Measurements from ENCODE around the gene FBH1. TPM values are rescaled to one million over a fixed set of nuclear protein-coding genes. Genes with fewer than 3 reads are reported as not detected.

Gene FBH1
- total and polyA plus RNA-seq, 10 of the 15 experiments (the other 5 are each of a cell fraction or from before 2014, with no cell fraction given): 6.1 to 67.6 (median 47.2) TPM

DNA sequence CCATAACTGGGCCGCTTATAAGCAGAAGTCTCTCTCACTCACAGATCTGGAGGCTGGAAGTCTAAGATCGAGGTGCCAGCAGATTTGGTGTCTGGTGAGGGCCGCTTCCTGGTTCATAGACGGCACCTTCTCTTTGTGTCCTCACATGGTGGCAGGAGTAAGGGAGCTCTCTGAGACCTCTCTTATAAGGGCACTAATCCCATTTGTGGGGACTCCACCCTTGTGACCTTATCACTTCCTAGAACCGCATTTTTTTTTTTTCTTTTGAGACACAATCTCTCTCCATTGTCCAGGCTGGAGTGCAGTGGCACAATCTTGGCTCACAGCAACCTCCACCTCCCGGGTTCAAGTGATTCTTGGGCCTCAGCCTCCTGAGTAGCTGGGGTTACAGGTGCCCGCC lies 8.1 kb downstream of the FBH1 start (continued):
- no peak for TF ChIP-seq ZNF24 (IDR thresholded peaks at IDR 0.05)
- TF ChIP-seq NFYB (IDR thresholded peaks at IDR 0.05; ENCODE audit: insufficient read depth, low read depth, low read length): no peak
- TF ChIP-seq LARP7 (IDR thresholded peaks at IDR 0.05): no peak
- no peak for TF ChIP-seq MEF2A (IDR thresholded peaks at IDR 0.05; ENCODE audit: insufficient read depth, low read depth, low read length)
- TF ChIP-seq IKZF1 (conservative IDR thresholded peaks at IDR 0.05): no peak
- no peak for TF ChIP-seq ASH2L (IDR thresholded peaks at IDR 0.05; ENCODE audit: borderline replicate concordance, low read depth)
- TF ChIP-seq EP300 (IDR thresholded peaks at IDR 0.05; ENCODE audit: borderline replicate concordance in 1 of 2, control insufficient read depth in 1 of 2, low read depth in 2 of 2, low read length in 2 of 2): no peak
- no peak for TF ChIP-seq ATF3 (IDR thresholded peaks at IDR 0.05; ENCODE audit: borderline replicate concordance, extremely low read depth, low read depth, low read length)
- TF ChIP-seq, protein P1, sequence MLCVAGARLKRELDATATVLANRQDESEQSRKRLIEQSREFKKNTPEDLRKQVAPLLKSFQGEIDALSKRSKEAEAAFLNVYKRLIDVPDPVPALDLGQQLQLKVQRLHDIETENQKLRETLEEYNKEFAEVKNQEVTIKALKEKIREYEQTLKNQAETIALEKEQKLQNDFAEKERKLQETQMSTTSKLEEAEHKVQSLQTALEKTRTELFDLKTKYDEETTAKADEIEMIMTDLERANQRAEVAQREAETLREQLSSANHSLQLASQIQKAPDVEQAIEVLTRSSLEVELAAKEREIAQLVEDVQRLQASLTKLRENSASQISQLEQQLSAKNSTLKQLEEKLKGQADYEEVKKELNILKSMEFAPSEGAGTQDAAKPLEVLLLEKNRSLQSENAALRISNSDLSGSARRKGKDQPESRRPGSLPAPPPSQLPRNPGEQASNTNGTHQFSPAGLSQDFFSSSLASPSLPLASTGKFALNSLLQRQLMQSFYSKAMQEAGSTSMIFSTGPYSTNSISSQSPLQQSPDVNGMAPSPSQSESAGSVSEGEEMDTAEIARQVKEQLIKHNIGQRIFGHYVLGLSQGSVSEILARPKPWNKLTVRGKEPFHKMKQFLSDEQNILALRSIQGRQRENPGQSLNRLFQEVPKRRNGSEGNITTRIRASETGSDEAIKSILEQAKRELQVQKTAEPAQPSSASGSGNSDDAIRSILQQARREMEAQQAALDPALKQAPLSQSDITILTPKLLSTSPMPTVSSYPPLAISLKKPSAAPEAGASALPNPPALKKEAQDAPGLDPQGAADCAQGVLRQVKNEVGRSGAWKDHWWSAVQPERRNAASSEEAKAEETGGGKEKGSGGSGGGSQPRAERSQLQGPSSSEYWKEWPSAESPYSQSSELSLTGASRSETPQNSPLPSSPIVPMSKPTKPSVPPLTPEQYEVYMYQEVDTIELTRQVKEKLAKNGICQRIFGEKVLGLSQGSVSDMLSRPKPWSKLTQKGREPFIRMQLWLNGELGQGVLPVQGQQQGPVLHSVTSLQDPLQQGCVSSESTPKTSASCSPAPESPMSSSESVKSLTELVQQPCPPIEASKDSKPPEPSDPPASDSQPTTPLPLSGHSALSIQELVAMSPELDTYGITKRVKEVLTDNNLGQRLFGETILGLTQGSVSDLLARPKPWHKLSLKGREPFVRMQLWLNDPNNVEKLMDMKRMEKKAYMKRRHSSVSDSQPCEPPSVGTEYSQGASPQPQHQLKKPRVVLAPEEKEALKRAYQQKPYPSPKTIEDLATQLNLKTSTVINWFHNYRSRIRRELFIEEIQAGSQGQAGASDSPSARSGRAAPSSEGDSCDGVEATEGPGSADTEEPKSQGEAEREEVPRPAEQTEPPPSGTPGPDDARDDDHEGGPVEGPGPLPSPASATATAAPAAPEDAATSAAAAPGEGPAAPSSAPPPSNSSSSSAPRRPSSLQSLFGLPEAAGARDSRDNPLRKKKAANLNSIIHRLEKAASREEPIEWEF (IDR thresholded peaks at IDR 0.05; ENCODE audit: insufficient replicate concordance, low read depth, low read length): no peak

Data from GM12878 (cell line).